ENCODE data around the gene CIZ1.

CIZ1 gene

GRCh38 chr9:128206484-128206883 lies 15.1 kb upstream of the CIZ1 start:
- H3K36me3 Mint-ChIP-seq (ENCODE audit: low read depth) = no peaks in the 10 kb centered on the region
- H3K4me1 Mint-ChIP-seq (ENCODE audit: low read depth) = peaks cover 10% of the 10 kb centered on the region
- H3K27me3 Mint-ChIP-seq (ENCODE audit: low read depth) = peaks cover 44% of the 10 kb centered on the region
- no peak overlapping the region for H3K4me3 Mint-ChIP-seq
- no peaks in the 10 kb centered on the region for H3K9me3 Mint-ChIP-seq
- H3K27ac Mint-ChIP-seq = no peak overlapping the region

GRCh38 chr9:128205296-128205944 lies 14.0 kb upstream of the CIZ1 start:
- H3K27ac Mint-ChIP-seq = no peak overlapping the region
- no peaks in the 10 kb centered on the region for H3K36me3 Mint-ChIP-seq (ENCODE audit: low read depth)
- H3K27me3 Mint-ChIP-seq (ENCODE audit: low read depth) = peaks cover 37% of the 10 kb centered on the region
- H3K4me1 Mint-ChIP-seq (ENCODE audit: low read depth) = peaks cover 10% of the 10 kb centered on the region
- no peak overlapping the region for H3K4me3 Mint-ChIP-seq
- no peaks in the 10 kb centered on the region for H3K9me3 Mint-ChIP-seq

GRCh38 chr9:128204858-128205257 lies 13.5 kb upstream of the CIZ1 start:
- Mint-ChIP-seq H3K4me1 (ENCODE audit: low read depth) (peaks cover 10% of the 10 kb centered on the region), H3K36me3 (ENCODE audit: low read depth) (no peaks in the 10 kb centered on the region), H3K9me3 (no peaks in the 10 kb centered on the region), H3K4me3 (no peak overlapping the region), H3K27ac (no peak overlapping the region), H3K27me3 (ENCODE audit: low read depth) (peaks cover 37% of the 10 kb centered on the region)

GRCh38 chr9:128203707-128204551 lies 12.6 kb upstream of the CIZ1 start:
- H3K36me3 Mint-ChIP-seq (ENCODE audit: low read depth) = no peaks in the 10 kb centered on the region

GRCh38 chr9:128203024-128203706 lies 11.8 kb upstream of the CIZ1 start, which contains the start of gene DNM1:
Gene DNM1 (plus strand): TSS chr9:128203379. CDS start chr9:128203471, 92 bp downstream.
- H3K36me3 Mint-ChIP-seq (ENCODE audit: low read depth) = no peaks in the 10 kb centered on the region
- H3K9me3 Mint-ChIP-seq = no peaks in the 10 kb centered on the region
- H3K27ac Mint-ChIP-seq = peak within 1 kb of the TSS; percentile 65
- H3K4me3 Mint-ChIP-seq = peak within 1 kb of the TSS; percentile 77
- H3K4me1 Mint-ChIP-seq (ENCODE audit: low read depth) = peaks cover 10% of the 10 kb centered on the region
- H3K27me3 Mint-ChIP-seq (ENCODE audit: low read depth) = peaks cover 31% of the 10 kb centered on the region

More at GRCh38 chr9:128203707-128204551, 12.6 kb upstream of the CIZ1 start:
- no peak overlapping the region for H3K27ac Mint-ChIP-seq
- peak overlapping the region; percentile 28 for H3K4me3 Mint-ChIP-seq
- H3K9me3 Mint-ChIP-seq = no peaks in the 10 kb centered on the region
- peaks cover 10% of the 10 kb centered on the region for H3K4me1 Mint-ChIP-seq (ENCODE audit: low read depth)
- H3K27me3 Mint-ChIP-seq (ENCODE audit: low read depth) = peaks cover 37% of the 10 kb centered on the region

- H3K27me3 Mint-ChIP-seq (ENCODE audit: low read depth) = peaks cover 31% of the 10 kb centered on the region
- peaks cover 10% of the 10 kb centered on the region for H3K4me1 Mint-ChIP-seq (ENCODE audit: low read depth)
- H3K9me3 Mint-ChIP-seq = no peaks in the 10 kb centered on the region
- peak overlapping the region; percentile 65 for H3K27ac Mint-ChIP-seq
- peak overlapping the region; percentile 77 for H3K4me3 Mint-ChIP-seq
- H3K36me3 Mint-ChIP-seq (ENCODE audit: low read depth) = no peaks in the 10 kb centered on the region
Measured at GRCh38 chr9:128202648-128203023, 11.3 kb upstream of the CIZ1 start.

GRCh38 chr9:128201441-128202369 lies 10.3 kb upstream of the CIZ1 start:
- Mint-ChIP-seq H3K4me3 (no peak overlapping the region), H3K9me3 (no peaks in the 10 kb centered on the region), H3K4me1 (ENCODE audit: low read depth) (peaks cover 10% of the 10 kb centered on the region), H3K27ac (no peak overlapping the region), H3K27me3 (ENCODE audit: low read depth) (peaks cover 31% of the 10 kb centered on the region), H3K36me3 (ENCODE audit: low read depth) (no peaks in the 10 kb centered on the region)

- no peak overlapping the region for H3K27ac Mint-ChIP-seq
- peaks cover 14% of the 10 kb centered on the region for H3K36me3 Mint-ChIP-seq (ENCODE audit: low read depth)
- peaks cover 5% of the 10 kb centered on the region for H3K27me3 Mint-ChIP-seq (ENCODE audit: low read depth)
- H3K4me1 Mint-ChIP-seq (ENCODE audit: low read depth) = peaks cover 20% of the 10 kb centered on the region
- peak overlapping the region; percentile 21 for H3K4me3 Mint-ChIP-seq
- no peaks in the 10 kb centered on the region for H3K9me3 Mint-ChIP-seq
Measured at GRCh38 chr9:128193469-128194096, 2.2 kb upstream of the CIZ1 start.

GRCh38 chr9:128192601-128193371 lies 1.4 kb upstream of the CIZ1 start:
- Mint-ChIP-seq H3K4me3 (peak overlapping the region; percentile 25), H3K27me3 (ENCODE audit: low read depth) (peaks cover 5% of the 10 kb centered on the region), H3K27ac (no peak overlapping the region), H3K36me3 (ENCODE audit: low read depth) (peaks cover 17% of the 10 kb centered on the region), H3K4me1 (ENCODE audit: low read depth) (peaks cover 21% of the 10 kb centered on the region), H3K9me3 (no peaks in the 10 kb centered on the region)

GRCh38 chr9:128190516-128191405 lies 611 bp downstream of the CIZ1 start:
- H3K9me3 Mint-ChIP-seq = no peaks in the 10 kb centered on the region
- peak overlapping the region; percentile 99 for H3K4me3 Mint-ChIP-seq
- H3K36me3 Mint-ChIP-seq (ENCODE audit: low read depth) = peaks cover 26% of the 10 kb centered on the region
- peak overlapping the region; percentile 92 for H3K27ac Mint-ChIP-seq
- no peaks in the 10 kb centered on the region for H3K27me3 Mint-ChIP-seq (ENCODE audit: low read depth)
- peaks cover 23% of the 10 kb centered on the region for H3K4me1 Mint-ChIP-seq (ENCODE audit: low read depth)

- Mint-ChIP-seq H3K4me3 (peak overlapping the region; percentile 99), H3K27ac (peak overlapping the region; percentile 80), H3K4me1 (ENCODE audit: low read depth) (peaks cover 23% of the 10 kb centered on the region), H3K27me3 (ENCODE audit: low read depth) (no peaks in the 10 kb centered on the region), H3K36me3 (ENCODE audit: low read depth) (peaks cover 30% of the 10 kb centered on the region), H3K9me3 (no peaks in the 10 kb centered on the region)
Measured at GRCh38 chr9:128190013-128190412, 1.4 kb downstream of the CIZ1 start.

GRCh38 chr9:128188209-128188608 lies 3.2 kb downstream of the CIZ1 start:
- Mint-ChIP-seq H3K36me3 (ENCODE audit: low read depth) (peaks cover 35% of the 10 kb centered on the region), H3K27ac (no peak overlapping the region), H3K9me3 (no peaks in the 10 kb centered on the region), H3K27me3 (ENCODE audit: low read depth) (no peaks in the 10 kb centered on the region), H3K4me3 (no peak overlapping the region), H3K4me1 (ENCODE audit: low read depth) (peaks cover 26% of the 10 kb centered on the region)

All from T-helper 1 cell treated with Interleukin-12 subunit alpha and Interleukin-12 subunit beta and Interleukin-4 antibody, amounts not matched to agents 30 μg/mL and 1 μg/mL, for 36 hours (primary cell).